GM12865 (cell line): ENCODE results near the gene GEMIN5.
A peak's percentile ranks its signal among the peaks of the same experiment; 100 is the strongest.

Experiments used
- DNase-seq: peaks from one replicate; pipeline ENCODE4 v3.0.0; 2010; ENCODE audit warnings: low read depth
- H3K4me3 ChIP-seq: 2 replicates; pipeline ENCODE4 v1.5.1; 2011; ENCODE audit warnings: mild to moderate bottlenecking, low read depth, low read length, control low read depth
- CTCF ChIP-seq: IDR thresholded peaks from 2 replicates; pipeline ENCODE4 v1.5.1; 2011; ENCODE audit warnings: low read length, control low read depth, low read depth, inconsistent platforms; ENCODE audit not compliant: insufficient read depth; ENCODE audit errors: missing control alignments

GEMIN5 gene

GRCh38 chr5:154971501-154971900, 33.5 kb upstream of the GEMIN5 start:
- no peak overlapping the region for H3K4me3 ChIP-seq
- no peak for DNase-seq
- no peak for TF ChIP-seq CTCF

GRCh38 chr5:154970759-154971158, 32.7 kb upstream of the GEMIN5 start:
- no peak overlapping the region for H3K4me3 ChIP-seq
- TF ChIP-seq CTCF: no peak
- DNase-seq: no peak

GRCh38 chr5:154968953-154969352, 30.9 kb upstream of the GEMIN5 start:
- H3K4me3 ChIP-seq: no peak overlapping the region
- DNase-seq: no peak
- TF ChIP-seq CTCF: no peak

- no peak overlapping the region for H3K4me3 ChIP-seq
- DNase-seq: peak; percentile 18
- TF ChIP-seq CTCF: peak; percentile 48
Measured at GRCh38 chr5:154967421-154968024, 29.5 kb upstream of the GEMIN5 start.

- no peak for TF ChIP-seq CTCF
- H3K4me3 ChIP-seq: no peak overlapping the region
- no peak for DNase-seq
Measured at GRCh38 chr5:154966874-154967273, 28.9 kb upstream of the GEMIN5 start.

- no peak for TF ChIP-seq CTCF
- no peak overlapping the region for H3K4me3 ChIP-seq
- DNase-seq: no peak
Measured at GRCh38 chr5:154966081-154966841, 28.2 kb upstream of the GEMIN5 start.
